ENCODE results near the gene MGAT5.

MGAT5 gene

GRCh38 chr2:134453973-134454372 is 200.1 kb downstream of the MGAT5 start:
- TF ChIP-seq ZFX (IDR thresholded peaks at IDR 0.05): no peak
- TF ChIP-seq CTCF (conservative IDR thresholded peaks at IDR 0.05): no peak
- no peak overlapping the region for H3K27ac ChIP-seq

- no peak overlapping the region for H3K27ac ChIP-seq
- no peak for TF ChIP-seq ZFX (IDR thresholded peaks at IDR 0.05)
- TF ChIP-seq CTCF (conservative IDR thresholded peaks at IDR 0.05): no peak
These were observed 200.6 kb downstream of the MGAT5 start for GRCh38 chr2:134454426-134454825.

GRCh38 chr2:134454931-134455330 is 201.1 kb downstream of the MGAT5 start:
- no peak overlapping the region for H3K27ac ChIP-seq
- TF ChIP-seq ZFX (IDR thresholded peaks at IDR 0.05) (no peak), CTCF (conservative IDR thresholded peaks at IDR 0.05) (no peak)

GRCh38 chr2:134455426-134455825 is 201.6 kb downstream of the MGAT5 start:
- no peak overlapping the region for H3K27ac ChIP-seq
- TF ChIP-seq ZFX (IDR thresholded peaks at IDR 0.05) (no peak), CTCF (conservative IDR thresholded peaks at IDR 0.05) (no peak)

- H3K27ac ChIP-seq: peak overlapping the region; percentile 71
- no peak for TF ChIP-seq ZFX (IDR thresholded peaks at IDR 0.05)
- no peak for TF ChIP-seq CTCF (conservative IDR thresholded peaks at IDR 0.05)
These were observed 203.5 kb downstream of the MGAT5 start for GRCh38 chr2:134457353-134457752.

GRCh38 chr2:134457765-134458472 is 204.0 kb downstream of the MGAT5 start:
- TF ChIP-seq CTCF (conservative IDR thresholded peaks at IDR 0.05) (no peak; the same call in 1 of the 2 replicates), ZFX (IDR thresholded peaks at IDR 0.05) (no peak)

GRCh38 chr2:134458473-134458853 is 204.6 kb downstream of the MGAT5 start:
- H3K27ac ChIP-seq: peak overlapping the region; percentile 71
- TF ChIP-seq ZFX (IDR thresholded peaks at IDR 0.05): no peak
- no peak for TF ChIP-seq CTCF (conservative IDR thresholded peaks at IDR 0.05)

More at GRCh38 chr2:134457765-134458472, 204.0 kb downstream of the MGAT5 start:
- peak overlapping the region; percentile 71 for H3K27ac ChIP-seq
